GM18951 (cell line): ENCODE results near the gene PTH2.

Experiments
- POLR2A ChIP-seq: IDR thresholded peaks from 4 replicates; pipeline ENCODE4 v1.6.1; 2011; ENCODE audit warnings: mild to moderate bottlenecking; ENCODE audit not compliant: insufficient read length, insufficient read depth; ENCODE audit errors: extremely low read depth
- in situ Hi-C: fragments of 300-500 bp; cut with MboI; formaldehyde crosslinking; loops from one replicate; pipeline ENCODE4 v1.12.0; 2022; ENCODE audit warnings: low sequenced_read_pairs, mixed read lengths, inconsistent platforms; ENCODE audit not compliant: unreplicated experiment

PTH2 gene

DNA sequence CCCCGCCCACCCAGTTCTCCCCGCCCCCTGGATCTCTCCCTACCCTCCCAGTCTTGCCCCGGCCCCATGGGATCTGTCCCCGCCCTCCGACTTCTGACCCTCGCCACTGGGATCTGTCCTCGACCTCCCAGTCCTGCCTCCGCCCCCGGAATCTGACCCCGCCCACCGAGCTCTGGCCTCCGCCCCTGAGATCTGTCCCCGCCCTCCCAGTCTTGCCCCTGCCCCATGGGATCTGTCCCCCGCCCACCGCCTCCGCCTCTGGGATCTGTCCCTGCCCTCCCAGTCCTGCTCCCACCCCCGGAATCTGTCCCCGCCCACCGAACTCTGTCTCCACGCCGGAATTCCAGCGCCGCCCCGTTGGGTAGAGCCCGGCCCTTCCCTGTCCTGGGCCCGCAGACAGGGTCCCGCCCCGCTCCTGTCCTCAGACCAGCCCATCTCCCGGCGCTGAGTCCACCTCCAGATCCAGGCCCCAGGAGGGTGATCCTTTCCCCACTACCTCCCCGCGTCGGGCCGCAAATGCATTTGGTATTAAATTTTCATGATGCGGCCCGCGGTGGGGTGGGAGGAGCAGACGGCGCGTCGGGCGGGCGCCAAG, 19.6 kb upstream of the PTH2 start:
- in situ Hi-C loops: loop anchor here (10.0 kb wide), 1 partner anchor 48 kb away; no protein-coding TSS in a partner anchor
- TF ChIP-seq POLR2A: no peak

- in situ Hi-C loops: loop anchor here (10.0 kb wide), 1 partner anchor 48 kb away; no protein-coding TSS in a partner anchor
- no peak for TF ChIP-seq POLR2A
These were observed 19.1 kb upstream of the PTH2 start for GRCh38 chr19:49442354-49442753.

- in situ Hi-C loops: loop anchor here (10.0 kb wide), 1 partner anchor 47 kb away; no protein-coding TSS in a partner anchor
- no peak for TF ChIP-seq POLR2A
These were observed 18.7 kb upstream of the PTH2 start for GRCh38 chr19:49441960-49442350.

DNA sequence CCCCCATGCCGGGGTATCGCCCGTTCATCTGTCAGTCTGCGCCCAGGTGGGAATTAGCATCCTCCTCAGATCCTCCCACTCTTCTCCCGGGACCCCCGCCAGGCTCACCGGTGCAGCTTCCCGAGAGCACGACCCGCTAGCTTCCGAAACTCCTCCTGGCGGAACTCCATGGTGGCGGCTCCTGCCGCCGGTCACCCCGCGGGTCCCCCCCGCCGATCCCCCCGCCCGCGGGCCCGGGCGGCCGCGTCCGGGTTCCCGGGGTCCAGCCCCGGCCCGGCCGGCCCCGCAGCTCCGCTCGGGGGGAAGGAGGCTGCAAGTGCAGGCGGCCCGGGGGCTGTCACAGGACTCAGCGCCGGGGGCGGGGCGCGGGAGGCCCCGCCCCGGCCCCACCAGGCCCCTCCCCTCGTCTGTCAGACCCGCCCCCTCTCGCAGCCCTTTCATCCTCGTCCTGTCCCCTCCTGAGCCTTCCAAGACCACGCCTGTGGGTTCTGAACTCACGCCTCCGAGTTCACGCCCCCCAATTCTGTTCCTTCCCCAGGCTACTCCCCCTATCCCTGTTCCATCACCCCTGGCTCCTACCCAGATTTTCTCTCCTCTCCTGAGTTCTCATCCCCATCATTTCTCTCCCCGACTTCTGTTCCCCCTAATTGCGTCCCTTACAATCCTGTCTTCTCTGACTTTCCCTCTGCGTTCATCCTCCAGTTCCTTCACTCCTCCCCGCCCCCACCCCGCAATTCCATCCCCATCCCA, 18.1 kb upstream of the PTH2 start, which contains the start of gene SLC17A7:
Gene SLC17A7, minus strand, starts transcription at position 318 of the 750 bp plus-strand sequence. Its CDS starts 148 bp downstream, at position 170.
- no peak for TF ChIP-seq POLR2A
- in situ Hi-C loops: loop anchor here (10.0 kb wide), 1 partner anchor 47 kb away; no protein-coding TSS in a partner anchor

GRCh38 chr19:49440439-49441209, 17.4 kb upstream of the PTH2 start:
- in situ Hi-C loops: loop anchor here (10.0 kb wide), 1 partner anchor 46 kb away; no protein-coding TSS in a partner anchor
- no peak for TF ChIP-seq POLR2A

GRCh38 chr19:49439836-49440235, 16.6 kb upstream of the PTH2 start:
- in situ Hi-C loops: loop anchor here (10.0 kb wide), 1 partner anchor 45 kb away; no protein-coding TSS in a partner anchor
- TF ChIP-seq POLR2A: no peak

DNA sequence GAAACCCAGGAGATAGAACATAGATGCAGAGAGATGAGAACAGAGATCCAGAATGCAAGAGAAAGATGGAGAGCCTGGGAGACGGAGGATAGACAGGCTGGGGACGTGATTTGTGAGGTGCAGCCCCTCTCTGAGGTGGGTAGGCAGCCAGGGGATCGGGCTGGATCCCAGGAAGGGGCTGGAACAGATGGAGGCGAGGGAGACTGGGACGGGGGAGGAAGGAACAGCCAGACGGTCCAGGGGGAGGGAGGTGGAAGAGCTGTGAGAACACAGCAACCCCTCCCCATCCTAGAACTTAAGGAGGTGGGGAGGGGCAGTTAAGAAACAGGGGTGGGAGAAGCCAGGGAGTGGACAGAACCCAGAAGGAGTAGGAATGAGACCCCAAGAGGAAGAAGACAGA, 15.0 kb upstream of the PTH2 start:
- no peak for TF ChIP-seq POLR2A
- in situ Hi-C loops: no loop called here

DNA sequence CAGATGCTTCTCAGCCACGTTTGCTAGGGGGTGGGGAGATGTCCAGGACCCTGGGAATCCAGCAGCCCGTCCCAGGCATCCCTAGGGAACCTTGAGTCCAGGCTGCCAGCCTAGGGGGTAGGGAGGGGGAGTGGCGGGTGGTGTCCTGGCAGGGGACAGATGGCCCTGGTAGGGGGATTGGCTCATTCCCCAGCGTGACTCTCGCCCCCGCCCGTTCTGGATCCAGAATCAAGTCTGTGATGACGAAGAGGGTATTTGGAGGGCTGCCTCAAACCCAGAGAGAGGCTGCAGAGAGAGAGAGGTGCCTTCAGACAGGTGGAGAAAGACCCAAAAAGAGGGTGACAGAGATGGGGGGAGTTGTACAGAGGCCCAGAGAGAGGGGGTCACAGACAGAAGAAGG, 14.0 kb upstream of the PTH2 start:
- TF ChIP-seq POLR2A: no peak

DNA sequence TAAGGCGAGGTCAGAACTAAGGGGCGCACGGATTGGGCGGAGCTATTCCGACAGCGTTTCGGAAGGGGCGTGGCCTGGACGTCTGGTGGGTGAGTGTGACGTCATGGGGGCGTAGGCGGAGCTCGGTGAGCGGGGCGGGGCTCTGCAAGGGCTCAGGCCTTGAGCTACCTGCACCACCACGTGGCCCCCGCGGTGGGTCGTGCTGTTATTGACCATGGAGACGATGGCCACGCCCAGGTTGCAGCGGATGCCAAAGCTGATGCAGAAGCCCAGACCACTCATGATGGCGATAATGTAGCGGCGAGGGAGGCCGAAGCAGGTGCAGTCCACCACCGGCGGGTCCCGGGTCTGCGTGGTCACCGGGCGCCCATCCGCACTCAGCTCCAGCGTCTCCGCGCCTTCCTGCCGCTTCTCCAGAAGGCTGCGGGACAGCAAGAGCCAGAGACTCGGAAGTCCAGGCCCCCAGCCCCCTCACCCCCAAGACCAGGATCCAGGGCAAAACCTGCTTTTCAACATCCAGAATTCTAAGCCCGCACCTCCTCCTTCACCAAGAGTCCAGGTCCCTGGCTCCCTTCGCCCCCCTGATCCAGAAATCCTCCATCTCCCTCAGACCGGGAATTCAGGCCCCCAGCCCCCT, 13.3 kb upstream of the PTH2 start:
- no peak for TF ChIP-seq POLR2A
- in situ Hi-C loops: no loop called here

More for the DNA sequence above, 14.0 kb upstream of the PTH2 start:
- in situ Hi-C loops: no loop called here

GRCh38 chr19:49435670-49436069, 12.4 kb upstream of the PTH2 start:
- no peak for TF ChIP-seq POLR2A
- in situ Hi-C loops: no loop called here

DNA sequence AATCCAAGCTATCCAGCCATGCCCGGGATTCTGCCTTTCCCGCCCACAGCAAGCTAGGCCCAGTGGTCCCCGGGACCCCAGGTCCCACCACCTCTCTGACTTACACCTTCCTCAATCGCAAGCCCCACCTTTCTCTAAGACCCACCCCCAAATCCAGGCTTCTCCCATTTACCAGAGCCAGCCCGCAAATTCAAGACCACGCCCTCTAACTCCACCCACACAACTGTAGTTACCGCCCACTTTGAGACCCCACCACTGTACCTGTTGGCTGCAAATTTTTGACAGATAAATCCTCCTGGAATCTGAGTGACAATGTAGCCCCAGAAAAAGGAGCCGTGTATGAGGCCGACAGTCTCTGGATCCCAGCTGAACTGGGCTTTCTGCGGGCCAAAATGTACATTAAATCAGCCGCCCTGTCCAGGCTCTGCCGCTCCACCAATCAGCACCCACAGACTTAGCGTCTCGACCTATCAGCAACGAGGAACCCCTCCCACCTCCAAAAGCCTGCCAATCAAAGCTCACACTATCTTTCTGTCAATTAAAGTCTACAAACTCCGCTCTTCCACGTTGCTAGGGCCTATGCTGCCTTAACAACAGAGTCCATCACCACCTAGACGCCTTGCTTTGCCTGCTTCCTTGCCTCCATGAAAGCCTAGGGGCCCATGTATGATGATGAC, 11.8 kb upstream of the PTH2 start:
- in situ Hi-C loops: no loop called here
- TF ChIP-seq POLR2A: no peak

DNA sequence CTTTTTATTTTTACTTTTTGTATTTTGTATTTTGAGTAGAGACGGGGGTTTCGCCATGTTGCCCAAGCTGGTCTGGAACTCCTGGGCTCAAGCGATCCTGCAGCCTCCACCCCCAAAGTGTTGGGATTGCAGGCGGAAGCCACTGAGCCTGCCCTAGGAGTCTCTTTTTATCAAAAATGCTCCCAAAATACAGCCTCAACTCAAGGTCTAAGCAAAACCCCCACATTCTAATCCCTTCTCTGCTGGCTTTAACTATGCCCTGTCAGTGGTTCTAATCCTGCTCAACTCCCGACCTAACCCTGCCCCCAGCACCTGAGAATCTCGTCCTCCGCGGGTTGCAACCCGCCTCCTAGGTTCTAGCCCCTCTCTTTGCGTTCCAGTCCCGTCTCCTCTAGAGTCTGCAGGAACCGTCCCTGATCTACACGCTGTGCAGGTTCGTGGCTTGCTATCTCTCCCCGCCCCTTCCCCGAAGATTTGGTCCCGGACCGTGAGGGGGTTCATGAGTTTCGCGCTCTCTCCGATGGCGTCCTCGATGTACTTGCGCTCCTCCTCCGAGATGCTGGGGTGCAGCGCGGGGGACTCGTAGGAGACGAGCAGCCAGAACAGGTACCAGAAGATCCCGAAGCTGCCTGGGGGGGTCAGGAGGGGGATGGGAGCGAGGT, 10.1 kb upstream of the PTH2 start:
- in situ Hi-C loops: no loop called here
- no peak for TF ChIP-seq POLR2A
